LNCAP (cell line): ENCODE data around the gene OGFR.

Experiments used
- TF ChIP-seq, protein P1 (sequence below): fragments of 450-650 bp; IDR thresholded peaks from 2 replicates; pipeline ENCODE4 v1.5.1; 2017; ENCODE audit warnings: mild to moderate bottlenecking

The OGFR gene

DNA sequence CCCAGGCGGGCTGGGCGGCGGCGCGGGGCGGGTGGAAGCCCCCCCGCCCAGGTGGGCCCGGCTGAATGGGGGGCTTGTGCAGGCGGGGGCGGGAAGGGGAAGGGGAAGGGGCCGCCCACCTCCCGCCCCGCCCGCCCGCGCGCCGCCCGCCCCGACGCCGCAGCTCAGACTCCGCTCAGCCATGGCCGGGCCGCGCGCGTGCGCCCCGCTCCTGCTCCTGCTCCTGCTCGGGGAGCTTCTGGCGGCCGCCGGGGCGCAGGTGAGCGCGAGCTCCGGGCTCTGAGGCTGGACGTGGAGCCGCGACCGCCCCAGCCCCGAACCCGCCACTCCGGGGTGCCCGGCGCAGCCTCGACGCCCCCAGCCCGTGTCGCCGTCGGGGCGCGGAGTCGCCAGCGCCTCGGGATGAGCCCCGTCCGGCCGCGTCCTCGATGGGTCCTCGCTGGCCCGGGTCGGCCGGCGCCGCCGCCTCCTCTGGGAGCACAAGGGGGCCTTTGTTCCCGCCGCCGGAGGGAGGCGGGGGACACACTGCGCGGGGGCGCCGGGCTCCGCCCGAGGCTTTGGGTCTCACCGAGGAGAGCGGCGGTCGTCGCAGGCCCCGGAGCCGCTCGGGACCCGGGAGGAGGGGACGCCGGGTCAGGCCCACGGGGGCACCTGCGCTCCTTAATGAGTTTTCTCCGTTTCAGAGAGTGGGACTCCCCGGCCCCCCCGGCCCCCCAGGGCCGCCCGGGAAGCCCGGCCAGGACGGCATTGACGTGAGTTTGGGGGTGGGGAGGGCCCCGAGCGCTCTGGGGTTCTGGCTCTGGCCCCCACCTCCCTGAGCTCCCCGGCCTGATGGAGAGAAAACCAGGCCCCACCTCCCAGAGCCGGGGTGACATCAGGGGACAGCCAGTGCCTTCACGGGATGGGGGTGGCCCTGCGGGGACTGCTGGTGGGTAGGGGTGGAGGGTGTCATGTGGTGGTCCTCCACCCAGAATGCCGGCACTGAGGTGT, 12.5 kb downstream of the OGFR start, which contains the start of gene COL9A3:
Gene COL9A3 (plus strand): TSS at position 167 of the 990 bp plus-strand sequence. CDS start 15 bp downstream, at position 182.
- TF ChIP-seq, protein P1, sequence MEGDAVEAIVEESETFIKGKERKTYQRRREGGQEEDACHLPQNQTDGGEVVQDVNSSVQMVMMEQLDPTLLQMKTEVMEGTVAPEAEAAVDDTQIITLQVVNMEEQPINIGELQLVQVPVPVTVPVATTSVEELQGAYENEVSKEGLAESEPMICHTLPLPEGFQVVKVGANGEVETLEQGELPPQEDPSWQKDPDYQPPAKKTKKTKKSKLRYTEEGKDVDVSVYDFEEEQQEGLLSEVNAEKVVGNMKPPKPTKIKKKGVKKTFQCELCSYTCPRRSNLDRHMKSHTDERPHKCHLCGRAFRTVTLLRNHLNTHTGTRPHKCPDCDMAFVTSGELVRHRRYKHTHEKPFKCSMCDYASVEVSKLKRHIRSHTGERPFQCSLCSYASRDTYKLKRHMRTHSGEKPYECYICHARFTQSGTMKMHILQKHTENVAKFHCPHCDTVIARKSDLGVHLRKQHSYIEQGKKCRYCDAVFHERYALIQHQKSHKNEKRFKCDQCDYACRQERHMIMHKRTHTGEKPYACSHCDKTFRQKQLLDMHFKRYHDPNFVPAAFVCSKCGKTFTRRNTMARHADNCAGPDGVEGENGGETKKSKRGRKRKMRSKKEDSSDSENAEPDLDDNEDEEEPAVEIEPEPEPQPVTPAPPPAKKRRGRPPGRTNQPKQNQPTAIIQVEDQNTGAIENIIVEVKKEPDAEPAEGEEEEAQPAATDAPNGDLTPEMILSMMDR = no peak

DNA sequence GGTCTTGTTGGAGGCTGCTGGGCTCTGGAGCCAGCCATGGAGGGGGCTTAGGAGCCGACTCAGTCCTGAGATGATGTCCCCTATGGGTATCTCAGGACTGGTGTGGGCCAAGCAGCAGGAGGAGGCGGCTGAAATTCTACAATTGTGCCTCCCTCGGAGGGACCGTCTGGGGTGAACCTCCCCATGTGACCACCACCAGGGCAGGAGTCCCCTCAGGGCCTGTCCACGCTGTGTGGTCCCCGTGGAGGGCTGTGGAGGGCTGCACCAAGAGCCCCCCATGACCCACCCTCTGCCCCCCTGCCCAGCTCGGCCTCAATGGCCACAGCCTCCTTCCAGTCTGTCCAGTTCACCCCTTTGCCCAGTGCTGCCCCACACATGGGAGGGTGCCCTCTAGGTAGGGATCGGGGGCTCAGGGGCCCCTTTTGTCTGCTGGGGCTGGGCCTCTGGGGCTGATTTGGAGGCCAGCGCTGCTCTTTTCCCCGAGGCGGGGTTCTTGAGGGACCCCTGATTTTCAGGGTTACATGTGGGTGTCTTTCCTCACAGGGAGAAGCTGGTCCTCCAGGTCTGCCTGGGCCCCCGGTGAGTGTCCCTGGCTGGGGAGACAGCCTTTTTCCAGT, 13.4 kb downstream of the OGFR start:
- TF ChIP-seq, protein P1 = no peak

DNA sequence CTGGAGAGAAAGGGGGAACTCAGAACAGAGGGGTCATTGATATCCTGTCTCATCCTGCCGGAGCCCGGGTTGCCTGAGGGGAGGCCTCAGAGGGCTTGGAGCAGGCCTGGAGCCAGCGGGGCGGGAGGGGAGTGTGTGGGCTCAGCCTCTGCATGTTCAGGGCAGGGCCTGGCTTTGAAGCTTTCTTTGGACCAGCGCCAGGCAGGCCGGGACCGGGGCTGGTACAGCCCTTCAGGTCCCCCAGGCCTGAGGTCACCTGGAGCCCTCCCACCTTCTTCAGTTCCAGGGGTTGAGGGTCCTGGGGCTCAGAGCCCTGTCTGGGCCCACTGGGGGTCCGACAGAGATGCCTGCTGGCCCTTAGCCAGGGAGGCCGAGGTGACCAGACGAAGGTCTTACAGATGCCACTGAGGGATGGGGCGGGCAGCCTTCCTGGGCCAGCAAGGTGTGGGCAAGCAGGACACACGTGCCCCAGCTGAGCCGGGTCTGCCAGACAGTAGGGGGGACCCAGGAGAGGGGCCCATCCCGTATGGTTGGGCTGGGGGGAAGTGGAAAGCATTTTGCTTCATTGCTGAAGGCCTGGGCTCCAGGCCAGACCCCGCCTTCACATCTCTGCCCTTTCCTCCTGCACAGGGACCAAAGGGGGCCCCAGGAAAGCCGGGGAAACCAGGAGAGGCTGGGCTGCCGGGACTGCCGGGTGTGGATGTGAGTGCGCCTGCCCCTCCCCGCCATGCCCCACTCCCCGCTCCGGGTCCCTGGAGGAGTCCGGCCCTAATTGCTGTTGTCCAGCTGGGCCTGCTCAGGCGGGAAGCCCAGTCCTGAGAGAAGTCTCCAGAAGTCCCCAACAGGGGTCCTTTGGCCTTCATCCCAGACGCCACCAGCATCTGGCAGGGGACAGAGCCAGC, 14.2 kb downstream of the OGFR start:
- TF ChIP-seq, protein P1 = no peak

DNA sequence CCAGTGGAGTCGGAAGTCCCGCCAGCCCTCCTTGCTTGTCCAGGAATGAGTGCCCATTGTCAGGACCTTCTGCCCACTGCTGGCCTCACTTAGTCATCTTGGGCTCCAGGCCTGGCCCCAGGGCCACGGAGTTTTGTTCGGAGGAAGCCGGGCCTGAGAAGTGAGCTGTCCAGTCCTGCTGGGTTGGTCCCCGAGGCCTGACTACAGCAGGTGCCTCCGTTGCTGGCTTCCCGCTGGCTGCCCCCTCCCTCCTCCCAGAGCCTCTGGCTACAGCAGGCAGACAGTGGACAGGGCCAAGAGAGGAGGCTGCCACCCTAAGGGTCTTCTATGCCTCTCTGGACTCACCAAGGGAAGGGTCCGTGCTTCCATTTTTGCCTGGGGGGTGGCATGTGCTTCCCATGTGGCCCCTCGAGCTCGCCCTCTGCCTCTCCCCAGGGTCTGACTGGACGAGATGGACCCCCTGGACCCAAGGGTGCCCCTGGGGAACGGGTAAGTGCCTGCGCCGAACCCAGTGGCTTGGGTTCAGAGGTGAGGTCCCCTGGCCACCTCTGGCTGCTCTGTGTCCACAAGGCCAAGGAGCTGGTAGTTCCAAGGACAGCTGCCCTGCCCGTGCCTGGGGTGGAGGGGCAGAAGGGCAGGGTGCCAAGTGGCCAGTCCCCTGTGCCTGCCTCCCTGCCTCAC, 15.0 kb downstream of the OGFR start:
- TF ChIP-seq, protein P1 = no peak

DNA sequence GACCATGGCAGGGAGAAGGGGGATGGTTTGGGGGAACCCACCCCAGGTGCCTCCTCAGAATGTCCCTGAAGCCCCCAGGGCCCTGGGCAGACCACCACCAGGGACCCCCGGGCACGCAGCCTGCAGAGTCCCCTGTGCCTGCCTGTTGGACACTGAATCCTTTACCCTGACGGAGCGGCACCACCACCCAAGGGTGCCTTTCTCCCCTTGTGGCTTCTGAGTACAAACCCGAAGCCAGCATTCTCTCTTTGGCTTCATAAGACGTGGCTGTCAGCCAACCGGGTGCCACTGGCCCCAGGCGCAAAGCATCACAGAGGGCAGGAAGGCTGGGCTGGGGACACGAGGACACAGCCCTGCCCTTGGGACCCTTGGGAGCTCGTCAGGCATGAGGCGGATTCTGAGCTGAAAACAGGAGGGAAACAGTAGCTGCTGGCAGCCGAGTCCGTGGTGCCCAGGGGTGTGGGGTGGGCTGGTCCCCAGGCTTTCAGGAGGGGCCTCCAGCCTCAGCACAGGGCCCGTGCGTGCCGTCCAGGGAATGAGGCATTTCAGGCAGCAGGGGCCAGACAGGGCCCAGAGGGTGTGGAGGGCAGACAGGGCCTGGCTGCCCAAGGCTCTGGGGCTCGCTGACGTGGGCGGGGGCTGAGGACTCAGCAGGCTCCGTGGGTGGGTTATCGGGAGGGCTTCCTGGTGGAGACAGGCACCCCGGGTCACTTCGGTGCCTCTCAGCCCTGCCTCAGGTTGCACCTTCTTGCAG, 15.8 kb downstream of the OGFR start:
- TF ChIP-seq, protein P1 = no peak

DNA sequence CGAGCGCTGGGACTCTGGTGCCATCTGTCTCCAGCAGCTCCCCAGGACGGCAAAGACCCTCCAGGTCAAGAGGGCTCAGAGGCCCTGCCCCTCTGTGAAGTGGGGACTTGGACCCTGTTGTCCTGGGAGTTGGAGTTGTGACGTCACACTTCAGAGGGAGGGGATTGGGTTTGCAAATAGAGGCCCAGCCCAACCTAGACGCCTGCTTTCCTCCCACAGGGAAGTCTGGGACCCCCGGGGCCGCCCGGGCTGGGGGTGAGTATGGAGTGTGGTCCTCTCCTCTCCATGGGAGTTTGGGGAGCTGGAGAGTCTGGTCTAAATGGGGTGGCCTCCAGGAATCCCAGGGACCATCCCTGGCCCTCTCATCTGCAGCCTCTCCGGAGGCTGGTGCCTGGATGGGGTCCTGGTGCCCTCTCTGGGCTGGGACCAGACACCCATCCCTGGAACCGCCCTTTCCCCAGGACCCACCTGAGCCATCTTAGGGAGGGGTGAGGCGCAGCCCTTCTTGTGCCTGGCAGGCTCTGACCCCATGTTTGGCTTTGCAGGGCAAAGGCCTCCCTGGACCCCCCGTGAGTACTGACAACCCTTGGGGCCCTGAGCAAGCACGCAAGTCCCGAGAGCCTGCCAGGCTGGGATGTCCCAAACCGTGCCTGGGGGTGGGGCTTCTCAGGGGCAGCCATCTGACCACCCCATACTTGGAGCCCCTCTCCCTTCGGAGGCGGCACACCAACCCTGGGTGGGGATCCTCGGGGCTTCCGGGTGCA, 16.5 kb downstream of the OGFR start:
- TF ChIP-seq, protein P1 = no peak
